Measurements from ENCODE around the gene STAMBPL1.

STAMBPL1 gene

GRCh38 chr10:88840104-88840503 lies 39.9 kb upstream of the STAMBPL1 start:
- Histone ChIP-seq H2AFZ (ENCODE audit: low read length) (no peak overlapping the region), H3K9me2 (replicated peaks; ENCODE audit: low read depth, low read length) (no peaks in the 10 kb centered on the region), H3K4me1 (ENCODE audit: insufficient read depth, low read length, poor library complexity, severe bottlenecking) (peaks cover 8% of the 10 kb centered on the region), H3F3A (ENCODE audit: low read depth) (no peaks in the 10 kb centered on the region), H3K36me3 (ENCODE audit: insufficient read depth, low read length) (no peaks in the 10 kb centered on the region), H3K79me2 (ENCODE audit: insufficient read depth, low read length) (no peaks in the 10 kb centered on the region), H3K4me2 (ENCODE audit: low read depth, low read length, poor library complexity, severe bottlenecking) (no peak overlapping the region), H3K9me3 (ENCODE audit: insufficient read depth, low read depth, low read length) (no peaks in the 10 kb centered on the region), H4K20me1 (ENCODE audit: insufficient read depth, low read length, poor library complexity, severe bottlenecking) (no peaks in the 10 kb centered on the region), H3K9ac (ENCODE audit: low read depth, low read length, poor library complexity, severe bottlenecking) (no peak overlapping the region), H3K4me3 (ENCODE audit: low read length, poor library complexity, severe bottlenecking) (no peak overlapping the region), H3K27me3 (ENCODE audit: insufficient read depth, low read length, poor library complexity, severe bottlenecking) (no peaks in the 10 kb centered on the region)
- TF ChIP-seq EZH2phosphoT487 (IDR thresholded peaks at IDR 0.05; ENCODE audit: borderline replicate concordance) (no peak), CTCF (conservative IDR thresholded peaks at IDR 0.05; ENCODE audit: low read length) (no peak)

DNA sequence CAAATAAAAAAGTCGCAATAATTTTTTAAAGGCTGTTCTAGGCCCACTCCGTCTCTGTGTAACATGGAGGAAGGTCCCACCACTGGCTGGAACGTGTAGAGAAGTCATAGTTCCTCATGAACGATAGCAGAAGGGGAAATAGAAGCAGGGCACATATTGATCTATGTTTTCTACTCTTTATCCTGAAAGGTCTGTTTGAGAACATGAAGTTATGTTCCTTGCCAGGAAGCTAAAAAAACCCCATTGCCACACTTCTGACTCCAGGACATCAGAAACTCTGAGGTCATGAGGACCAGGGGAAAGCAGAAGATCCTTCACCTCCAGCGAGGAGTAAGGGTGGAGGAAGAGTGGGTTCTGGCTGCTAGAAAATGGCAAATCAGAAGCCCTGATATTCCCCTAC lies 39.2 kb upstream of the STAMBPL1 start:
- peaks cover 2% of the 10 kb centered on the region for H3K4me1 ChIP-seq (ENCODE audit: insufficient read depth, low read length, poor library complexity, severe bottlenecking)
- no peak overlapping the region for H3K4me2 ChIP-seq (ENCODE audit: low read depth, low read length, poor library complexity, severe bottlenecking)
- TF ChIP-seq CTCF (conservative IDR thresholded peaks at IDR 0.05; ENCODE audit: low read length): no peak
- TF ChIP-seq EZH2phosphoT487 (IDR thresholded peaks at IDR 0.05; ENCODE audit: borderline replicate concordance): no peak

DNA sequence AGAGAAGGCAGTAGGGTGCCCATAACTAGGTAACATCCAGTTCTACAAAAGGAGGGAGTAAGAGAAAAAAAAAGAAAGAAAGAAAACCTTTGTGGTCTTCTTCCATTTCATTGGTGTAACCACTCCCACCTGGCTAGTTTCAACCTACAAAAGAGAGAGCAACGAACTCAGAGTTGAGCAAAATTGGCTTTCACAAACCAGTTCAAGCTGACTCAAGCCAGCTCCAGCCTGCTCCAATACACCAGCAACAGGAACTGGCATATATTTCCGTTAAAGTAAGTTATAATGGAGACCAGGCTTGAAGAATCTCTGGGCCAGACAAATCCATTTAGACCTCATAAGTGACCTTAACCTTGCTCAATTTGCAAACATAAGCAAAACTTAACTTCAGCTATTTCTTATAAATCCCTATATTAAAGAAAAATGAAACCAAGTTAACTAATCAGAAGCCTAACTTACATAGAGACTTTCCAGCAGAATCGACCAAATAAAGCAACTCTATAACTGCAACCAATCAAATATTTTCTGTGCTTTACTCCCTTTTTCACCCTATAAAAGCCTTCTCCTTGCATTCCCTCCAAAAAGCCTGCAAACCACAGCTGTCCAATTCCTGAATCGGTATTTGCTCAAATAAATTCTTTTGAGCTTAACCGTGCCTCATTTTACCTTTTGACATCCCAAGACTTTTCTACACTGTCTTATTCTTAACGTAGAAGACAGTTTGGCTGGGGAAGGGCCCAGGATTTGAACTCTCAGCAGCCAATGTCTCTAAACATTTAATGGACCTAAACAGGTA lies 38.5 kb upstream of the STAMBPL1 start:
- Histone ChIP-seq H3K27me3 (ENCODE audit: insufficient read depth, low read length, poor library complexity, severe bottlenecking) (no peaks in the 10 kb centered on the region), H3K4me3 (ENCODE audit: low read length, poor library complexity, severe bottlenecking) (no peak overlapping the region), H3K4me1 (ENCODE audit: insufficient read depth, low read length, poor library complexity, severe bottlenecking) (no peaks in the 10 kb centered on the region), H3K9me2 (replicated peaks; ENCODE audit: low read depth, low read length) (no peaks in the 10 kb centered on the region), H3K4me2 (ENCODE audit: low read depth, low read length, poor library complexity, severe bottlenecking) (no peak overlapping the region), H2AFZ (ENCODE audit: low read length) (peak overlapping the region; percentile 9; the same call in 1 of the 2 replicates), H3K36me3 (ENCODE audit: insufficient read depth, low read length) (no peaks in the 10 kb centered on the region), H3F3A (ENCODE audit: low read depth) (no peaks in the 10 kb centered on the region), H4K20me1 (ENCODE audit: insufficient read depth, low read length, poor library complexity, severe bottlenecking) (no peaks in the 10 kb centered on the region), H3K9me3 (ENCODE audit: insufficient read depth, low read depth, low read length) (no peaks in the 10 kb centered on the region), H3K79me2 (ENCODE audit: insufficient read depth, low read length) (no peaks in the 10 kb centered on the region), H3K9ac (ENCODE audit: low read depth, low read length, poor library complexity, severe bottlenecking) (no peak overlapping the region)
- no peak for TF ChIP-seq EZH2phosphoT487 (IDR thresholded peaks at IDR 0.05; ENCODE audit: borderline replicate concordance)
- no peak for TF ChIP-seq CTCF (conservative IDR thresholded peaks at IDR 0.05; ENCODE audit: low read length)

More for the DNA sequence above, 39.2 kb upstream of the STAMBPL1 start:
- H3K36me3 ChIP-seq (ENCODE audit: insufficient read depth, low read length): no peaks in the 10 kb centered on the region
- H3K79me2 ChIP-seq (ENCODE audit: insufficient read depth, low read length): no peaks in the 10 kb centered on the region
- no peaks in the 10 kb centered on the region for H3K9me2 ChIP-seq (replicated peaks; ENCODE audit: low read depth, low read length)
- H3F3A ChIP-seq (ENCODE audit: low read depth): no peaks in the 10 kb centered on the region
- no peaks in the 10 kb centered on the region for H4K20me1 ChIP-seq (ENCODE audit: insufficient read depth, low read length, poor library complexity, severe bottlenecking)
- peak overlapping the region; percentile 9; the same call in 1 of the 2 replicates for H2AFZ ChIP-seq (ENCODE audit: low read length)
- H3K9ac ChIP-seq (ENCODE audit: low read depth, low read length, poor library complexity, severe bottlenecking): no peak overlapping the region
- no peaks in the 10 kb centered on the region for H3K27me3 ChIP-seq (ENCODE audit: insufficient read depth, low read length, poor library complexity, severe bottlenecking)
- H3K9me3 ChIP-seq (ENCODE audit: insufficient read depth, low read depth, low read length): no peaks in the 10 kb centered on the region
- no peak overlapping the region for H3K4me3 ChIP-seq (ENCODE audit: low read length, poor library complexity, severe bottlenecking)
